Lung microvascular endothelial cell (primary cell): ENCODE results near the gene SYNE1. TPM values are rescaled to one million over a fixed set of nuclear protein-coding genes. Genes with fewer than 3 reads are reported as not detected.

ENCODE experiments used
- DNase-seq, 2 donors: peaks; one replicate each; pipeline versions ENCODE4 v3.0.0 to v3.0.0-alpha.2; 2010; ENCODE audit warnings: low read depth in 2 of 2
- total RNA-seq: library from RNA; depleted of rRNA; stranded (reverse); fragments of >200 nt; gene quantifications from 2 replicates; pipeline ENCODE4 v1.2.1, GENCODE V29; 2014

Gene SYNE1
- total RNA-seq, 1 donor from 2014 or later, result 44.8 TPM

- peak; percentile 5 to 29 for DNase-seq
These were observed 430.9 kb downstream of the SYNE1 start for GRCh38 chr6:152206072-152206818.

GRCh38 chr6:152204591-152204990 is 432.6 kb downstream of the SYNE1 start:
- no peak for DNase-seq

GRCh38 chr6:152201120-152201519 is 436.0 kb downstream of the SYNE1 start:
- DNase-seq, result no peak

- no peak for DNase-seq
These were observed 441.3 kb downstream of the SYNE1 start for GRCh38 chr6:152195896-152196295.

- DNase-seq, result peak in 1 of 2 donors; percentile 7
These were observed 447.4 kb downstream of the SYNE1 start for GRCh38 chr6:152189736-152190135.

- DNase-seq, result no peak
These were observed 449.2 kb downstream of the SYNE1 start for GRCh38 chr6:152188011-152188410.

GRCh38 chr6:152186840-152187239 is 450.3 kb downstream of the SYNE1 start:
- DNase-seq, result no peak

GRCh38 chr6:152184917-152185574 is 452.1 kb downstream of the SYNE1 start:
- DNase-seq, result peak in 1 of 2 donors; percentile 23

- no peak for DNase-seq
These were observed 452.6 kb downstream of the SYNE1 start for GRCh38 chr6:152184573-152184916.

GRCh38 chr6:152180601-152181000 is 456.6 kb downstream of the SYNE1 start:
- no peak for DNase-seq

- DNase-seq, result no peak
These were observed 460.9 kb downstream of the SYNE1 start for GRCh38 chr6:152176268-152176667.

GRCh38 chr6:152173957-152174356 is 463.2 kb downstream of the SYNE1 start:
- DNase-seq, result peak in 1 of 2 donors; percentile 11

GRCh38 chr6:152173321-152173720 is 463.8 kb downstream of the SYNE1 start:
- DNase-seq, result no peak

GRCh38 chr6:152170702-152171667 is 466.2 kb downstream of the SYNE1 start:
- no peak for DNase-seq

- DNase-seq, result no peak
These were observed 466.9 kb downstream of the SYNE1 start for GRCh38 chr6:152170313-152170701.

GRCh38 chr6:152167641-152168603 is 469.2 kb downstream of the SYNE1 start:
- DNase-seq, result no peak

GRCh38 chr6:152166897-152167296 is 470.3 kb downstream of the SYNE1 start:
- DNase-seq, result no peak

- DNase-seq, result no peak
These were observed 470.7 kb downstream of the SYNE1 start for GRCh38 chr6:152166497-152166896.

GRCh38 chr6:152164957-152165356 is 472.2 kb downstream of the SYNE1 start:
- DNase-seq, result no peak

- DNase-seq, result peak in 1 of 2 donors; percentile 34
These were observed 475.7 kb downstream of the SYNE1 start for GRCh38 chr6:152161501-152161900.

GRCh38 chr6:152160346-152160745 is 476.8 kb downstream of the SYNE1 start:
- peak in 1 of 2 donors; percentile 10 for DNase-seq
